A673 (cell line): Measurements from ENCODE around the gene CTSH. TPM values are rescaled to one million over a fixed set of nuclear protein-coding genes. Genes with fewer than 3 reads are reported as not detected.

Experiments used
- BruUV-seq: library from RNA; stranded (reverse); fragments of 400-500 nt; replicated peaks from 2 replicates; lab custom pipeline; 2021; lab: Mats Ljungman, UMichigan
- CTCF ChIA-PET: fragments of 300-600 bp; sonication (Branson Sonifier 250); formaldehyde crosslinking; loops from one replicate; lab custom pipeline; 2022; ENCODE audit warnings: antibody characterized with exemption; lab: Charles Lee
- POLR2A ChIA-PET: fragments of 300-600 bp; sonication (Branson Sonifier 250); formaldehyde crosslinking; loops from one replicate; lab custom pipeline; 2022; ENCODE audit warnings: antibody characterized with exemption; ENCODE audit not compliant: low non-redundant PET; lab: Charles Lee
- DNase-seq: peaks from one replicate; pipeline ENCODE4 v3.0.0-alpha.2; 2015; ENCODE audit warnings: low spot score
- H3K27ac ChIP-seq: fragments of 200-600 bp; sonication (generic); 2 replicates; pipeline ENCODE4 v1.5.1; 2016; ENCODE audit warnings: mixed run types, low read depth, mild to moderate bottlenecking, mixed read lengths, antibody characterized with exemption, low read length; ENCODE audit not compliant: poor library complexity, severe bottlenecking
- H3K27me3 ChIP-seq: fragments of 200-600 bp; sonication (generic); replicated peaks from 2 replicates; pipeline ENCODE4 v1.6.1; 2017; ENCODE audit warnings: mixed run types, low read depth, mild to moderate bottlenecking, mixed read lengths, antibody characterized with exemption, low read length; ENCODE audit not compliant: insufficient read depth, poor library complexity
- H3K36me3 ChIP-seq: fragments of 200-600 bp; sonication (generic); 2 replicates; pipeline ENCODE4 v1.6.1; 2016; ENCODE audit warnings: mixed run types, mild to moderate bottlenecking, mixed read lengths, antibody characterized with exemption, low read length; ENCODE audit not compliant: insufficient read depth, poor library complexity, severe bottlenecking
- H3K4me1 ChIP-seq: fragments of 200-600 bp; sonication (generic); 2 replicates; pipeline ENCODE4 v1.6.1; 2017; ENCODE audit warnings: mixed run types, mild to moderate bottlenecking, mixed read lengths, antibody characterized with exemption, low read length; ENCODE audit not compliant: insufficient read depth, poor library complexity, severe bottlenecking
- H3K4me3 ChIP-seq: fragments of 200-600 bp; sonication (generic); 2 replicates; pipeline ENCODE4 v1.5.1; 2016; ENCODE audit warnings: low read depth, mixed run types, mild to moderate bottlenecking, mixed read lengths, low read length; ENCODE audit not compliant: poor library complexity, severe bottlenecking
- H3K9me3 ChIP-seq: fragments of 200-600 bp; sonication (generic); 2 replicates; pipeline ENCODE4 v1.6.1; 2016; ENCODE audit warnings: mixed run types, low read depth, mild to moderate bottlenecking, mixed read lengths, antibody characterized with exemption, low read length; ENCODE audit not compliant: poor library complexity, severe bottlenecking
- EZH2 ChIP-seq: fragments of 200-600 bp; sonication (generic); IDR thresholded peaks from 2 replicates; pipeline ENCODE4 v1.6.1; 2017; ENCODE audit warnings: borderline replicate concordance, low read depth, mild to moderate bottlenecking, mixed read lengths, antibody characterized with exemption, low read length; ENCODE audit not compliant: poor library complexity, severe bottlenecking
- intact Hi-C: fragments of 100-400 bp; cut with micrococcal nuclease; formaldehyde crosslinking; loops from one replicate; pipeline ENCODE4 v1.10.0; 2022; ENCODE audit not compliant: unreplicated experiment
- total RNA-seq: library from RNA; stranded (reverse); gene quantifications from 2 replicates; pipeline ENCODE4 v1.2.3, GENCODE V29; 2021
- TF ChIP-seq, protein P1 (sequence below): fragments of 300-800, 200-600 bp; sonication (generic); conservative IDR thresholded peaks from 2 replicates; pipeline ENCODE4 v1.5.1; 2017; ENCODE audit warnings: low read depth, mild to moderate bottlenecking, antibody characterized with exemption, low read length, moderate library complexity, mixed read lengths

CTSH gene
- total RNA-seq, 1 experiment from 2014 or later = 2.2 TPM

DNA sequence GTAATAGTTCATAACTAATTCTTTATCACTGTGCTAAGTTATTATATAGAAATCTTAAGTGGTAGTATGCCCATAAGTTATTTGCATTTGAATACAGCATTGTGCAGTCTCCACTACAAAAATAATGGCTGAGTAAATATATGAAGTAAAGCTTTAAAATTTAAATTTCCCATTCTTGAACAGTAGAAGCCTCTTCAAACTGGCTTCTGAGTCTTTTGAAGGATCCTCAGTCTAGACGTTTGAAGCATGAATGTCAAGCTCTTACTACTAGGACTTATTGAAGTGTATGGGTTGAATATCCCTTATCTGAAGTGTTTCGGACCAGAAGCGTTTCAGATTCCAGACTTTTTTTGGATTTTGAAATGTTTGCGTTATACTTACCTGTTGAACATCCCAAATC, 55.8 kb downstream of the CTSH start:
- CTCF ChIA-PET = no interaction called here
- no peak overlapping the region for H3K27ac ChIP-seq
- no peak for TF ChIP-seq EZH2
- TF ChIP-seq, protein P1, sequence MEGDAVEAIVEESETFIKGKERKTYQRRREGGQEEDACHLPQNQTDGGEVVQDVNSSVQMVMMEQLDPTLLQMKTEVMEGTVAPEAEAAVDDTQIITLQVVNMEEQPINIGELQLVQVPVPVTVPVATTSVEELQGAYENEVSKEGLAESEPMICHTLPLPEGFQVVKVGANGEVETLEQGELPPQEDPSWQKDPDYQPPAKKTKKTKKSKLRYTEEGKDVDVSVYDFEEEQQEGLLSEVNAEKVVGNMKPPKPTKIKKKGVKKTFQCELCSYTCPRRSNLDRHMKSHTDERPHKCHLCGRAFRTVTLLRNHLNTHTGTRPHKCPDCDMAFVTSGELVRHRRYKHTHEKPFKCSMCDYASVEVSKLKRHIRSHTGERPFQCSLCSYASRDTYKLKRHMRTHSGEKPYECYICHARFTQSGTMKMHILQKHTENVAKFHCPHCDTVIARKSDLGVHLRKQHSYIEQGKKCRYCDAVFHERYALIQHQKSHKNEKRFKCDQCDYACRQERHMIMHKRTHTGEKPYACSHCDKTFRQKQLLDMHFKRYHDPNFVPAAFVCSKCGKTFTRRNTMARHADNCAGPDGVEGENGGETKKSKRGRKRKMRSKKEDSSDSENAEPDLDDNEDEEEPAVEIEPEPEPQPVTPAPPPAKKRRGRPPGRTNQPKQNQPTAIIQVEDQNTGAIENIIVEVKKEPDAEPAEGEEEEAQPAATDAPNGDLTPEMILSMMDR = no peak
- no peak overlapping the region for H3K4me3 ChIP-seq
- H3K9me3 ChIP-seq = no peaks in the 10 kb centered on the region
- no TSS peak for BruUV-seq
- intact Hi-C loops = no loop called here
- POLR2A ChIA-PET = interaction anchor here (0.6 kb wide), 1 partner anchor 16 kb away, joined by 21 read pairs; the partner anchor contains the start of gene MORF4L1
- DNase-seq = no peak
- no peaks in the 10 kb centered on the region for H3K27me3 ChIP-seq
- H3K4me1 ChIP-seq = peaks cover 12% of the 10 kb centered on the region
- peaks cover 98% of the 10 kb centered on the region for H3K36me3 ChIP-seq

DNA sequence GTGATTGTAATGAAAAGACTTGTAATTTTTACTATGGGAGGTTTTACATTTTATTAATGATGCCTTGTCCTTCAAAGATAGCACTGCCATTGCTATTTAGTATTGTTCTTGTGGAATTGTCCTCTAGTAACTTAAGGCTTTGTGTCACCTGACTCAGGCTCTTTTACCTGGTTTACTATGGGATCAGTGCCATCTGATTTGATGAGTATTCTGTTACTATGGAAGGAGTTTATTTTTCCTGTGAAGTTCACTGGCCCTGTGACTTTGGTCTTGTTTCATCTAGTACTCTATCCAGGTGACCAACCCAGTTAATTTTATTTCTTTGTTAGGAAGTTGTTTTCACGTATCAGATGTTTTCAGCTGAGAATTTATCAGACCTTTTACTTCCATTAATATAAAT, 63.2 kb downstream of the CTSH start:
- H3K9me3 ChIP-seq = no peaks in the 10 kb centered on the region
- no peak overlapping the region for H3K4me3 ChIP-seq
- no TSS peak for BruUV-seq
- H3K27me3 ChIP-seq = no peaks in the 10 kb centered on the region
- no peak overlapping the region for H3K27ac ChIP-seq
- ChIA-PET POLR2A (no interaction called here), CTCF (no interaction called here)
- no peak for TF ChIP-seq EZH2
- TF ChIP-seq, protein P1 = no peak
- DNase-seq = no peak
- peaks cover 31% of the 10 kb centered on the region for H3K4me1 ChIP-seq
- peaks cover 62% of the 10 kb centered on the region for H3K36me3 ChIP-seq
- intact Hi-C loops = no loop called here

DNA sequence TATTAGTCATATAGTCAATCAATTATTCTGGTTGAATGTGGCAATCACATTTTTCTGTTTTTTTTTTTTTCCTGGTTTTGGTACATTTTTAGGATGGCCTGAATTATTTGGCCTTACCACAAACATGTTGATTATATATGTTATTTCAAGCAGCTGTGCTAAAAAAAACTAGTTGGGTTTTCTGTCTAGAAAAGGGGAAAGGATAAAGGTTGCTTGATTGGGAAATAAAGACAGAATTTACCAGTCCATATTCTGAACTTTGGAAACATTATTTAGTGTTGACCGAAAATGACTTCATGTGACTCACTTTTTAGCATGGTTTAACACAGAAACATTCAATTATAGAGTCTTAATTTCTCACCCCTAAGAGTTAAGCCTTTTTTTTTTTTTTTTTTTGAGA, 64.0 kb downstream of the CTSH start:
- intact Hi-C loops = no loop called here
- Histone ChIP-seq H3K4me1 (peaks cover 38% of the 10 kb centered on the region), H3K27me3 (no peaks in the 10 kb centered on the region), H3K4me3 (no peak overlapping the region), H3K36me3 (peaks cover 53% of the 10 kb centered on the region), H3K27ac (no peak overlapping the region), H3K9me3 (no peaks in the 10 kb centered on the region)
- POLR2A ChIA-PET = no interaction called here
- DNase-seq = no peak
- no TSS peak for BruUV-seq
- TF ChIP-seq EZH2 = no peak
- TF ChIP-seq, protein P1 = no peak
- CTCF ChIA-PET = no interaction called here
